ENCODE data around the gene ATP5MC2.
A peak's percentile ranks its signal among the peaks of the same experiment; 100 is the strongest.

Gene ATP5MC2

DNA sequence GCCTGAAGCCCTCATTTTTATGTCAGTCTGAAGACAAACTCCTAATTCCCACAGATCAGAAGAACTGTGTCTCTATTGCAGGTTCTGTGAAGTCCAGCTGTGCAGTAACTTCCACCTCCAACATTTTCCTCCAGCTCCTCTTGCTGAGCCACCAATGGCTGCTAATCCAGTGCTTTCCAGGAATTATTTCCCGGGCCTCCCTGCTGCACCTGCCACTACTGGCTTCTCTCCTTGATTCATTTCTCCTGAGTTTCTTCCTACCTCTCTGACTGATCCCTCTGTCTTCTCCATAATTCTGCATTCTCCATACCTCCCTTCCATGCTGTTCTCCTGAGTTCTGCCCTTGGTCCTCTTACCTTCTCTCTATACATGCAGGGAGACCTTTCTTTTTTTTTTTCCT lies 30.2 kb upstream of the ATP5MC2 start:
- Histone ChIP-seq H3K4me1 (ENCODE audit: insufficient read depth, low read length) (peaks cover 4% of the 10 kb centered on the region; the same call in 1 of the 2 replicates), H3K27ac (ENCODE audit: low read length) (no peak overlapping the region), H3K27me3 (ENCODE audit: insufficient read depth, low read length) (peaks cover 51% of the 10 kb centered on the region), H3K9me3 (ENCODE audit: insufficient read depth, low read depth, low read length) (no peaks in the 10 kb centered on the region), H3K4me3 (ENCODE audit: low read length) (no peak overlapping the region), H3K9ac (ENCODE audit: low read depth, low read length) (no peak overlapping the region), H3K36me3 (ENCODE audit: insufficient read depth, low read depth, low read length) (no peaks in the 10 kb centered on the region)

DNA sequence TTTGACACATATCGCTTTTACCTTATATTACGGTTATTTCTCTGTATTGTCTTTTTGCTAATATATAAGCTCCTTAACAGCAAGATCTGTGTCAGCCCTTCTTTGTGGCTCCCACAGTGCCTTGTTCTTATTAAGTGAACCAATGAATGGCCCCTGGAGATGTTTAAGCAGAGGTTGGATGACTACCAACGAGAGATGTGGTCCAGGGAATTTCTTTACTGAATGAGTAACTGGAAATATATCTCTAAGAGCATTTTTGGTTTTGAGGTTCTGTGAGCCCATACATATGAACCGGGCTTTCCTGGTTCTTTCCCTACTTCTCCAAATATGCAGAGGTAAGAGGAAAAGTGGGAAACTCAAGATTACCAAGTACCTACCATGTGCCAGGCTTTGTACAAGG lies 27.9 kb upstream of the ATP5MC2 start:
- Histone ChIP-seq H3K4me1 (ENCODE audit: insufficient read depth, low read length) (peaks cover 4% of the 10 kb centered on the region; the same call in 1 of the 2 replicates), H3K9ac (ENCODE audit: low read depth, low read length) (no peak overlapping the region), H3K27ac (ENCODE audit: low read length) (no peak overlapping the region), H3K27me3 (ENCODE audit: insufficient read depth, low read length) (peaks cover 54% of the 10 kb centered on the region), H3K4me3 (ENCODE audit: low read length) (no peak overlapping the region), H3K9me3 (ENCODE audit: insufficient read depth, low read depth, low read length) (no peaks in the 10 kb centered on the region), H3K36me3 (ENCODE audit: insufficient read depth, low read depth, low read length) (no peaks in the 10 kb centered on the region)

DNA sequence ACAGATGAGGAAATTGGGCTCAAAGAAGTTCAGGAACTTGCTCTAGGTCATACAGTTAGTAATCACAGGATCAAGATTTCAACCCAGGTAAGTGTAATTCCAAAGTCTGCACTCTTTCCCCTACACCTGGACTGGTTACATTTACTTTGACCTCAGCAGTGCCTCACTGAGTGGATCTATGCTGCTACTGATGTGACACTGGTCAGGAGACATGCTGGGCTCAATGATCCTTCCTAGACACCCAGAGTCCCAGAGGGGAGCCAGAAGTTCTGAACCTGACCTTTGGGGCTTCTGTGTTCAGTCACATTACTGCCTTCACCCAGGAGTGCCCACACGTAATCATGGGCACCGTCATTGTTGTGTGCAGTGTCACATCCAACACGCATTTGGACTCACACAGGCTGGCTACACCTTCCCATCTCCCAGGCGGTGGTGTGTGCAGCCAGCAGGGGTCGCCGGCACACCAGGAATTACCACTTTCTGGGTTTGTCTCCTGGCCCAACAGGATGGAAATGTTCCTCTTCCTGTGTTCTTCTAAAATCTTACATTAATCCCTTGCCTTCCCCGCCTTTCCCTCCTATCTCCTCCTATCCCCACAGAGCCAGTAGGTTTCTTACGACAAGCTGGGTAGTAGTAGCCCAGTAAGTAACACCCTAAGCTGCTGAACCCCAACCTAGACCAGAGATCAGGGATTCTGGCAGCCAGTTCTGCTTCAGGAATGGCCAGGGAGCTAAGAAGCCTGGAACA lies 25.8 kb upstream of the ATP5MC2 start:
- Histone ChIP-seq H3K9ac (ENCODE audit: low read depth, low read length) (no peak overlapping the region), H3K4me3 (ENCODE audit: low read length) (no peak overlapping the region), H3K27me3 (ENCODE audit: insufficient read depth, low read length) (peaks cover 71% of the 10 kb centered on the region)

DNA sequence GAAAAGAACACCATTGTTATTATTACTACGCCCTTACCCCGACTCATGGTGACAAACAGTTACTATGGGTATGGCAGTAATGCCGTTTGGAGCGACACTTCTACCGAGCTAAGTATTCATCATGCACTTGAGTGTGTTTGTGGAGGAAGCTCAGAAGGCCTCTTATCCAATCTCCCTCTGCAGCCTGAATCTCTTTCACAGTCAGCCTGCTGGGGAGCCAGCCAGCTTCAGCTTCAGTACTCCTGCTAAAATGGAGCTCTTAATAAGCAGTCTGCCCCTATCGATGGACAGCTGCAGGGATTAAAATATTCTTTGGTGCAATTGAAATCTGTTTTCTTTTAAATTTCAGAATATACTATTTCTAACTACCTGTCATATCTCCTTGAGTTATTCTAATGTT lies 24.7 kb upstream of the ATP5MC2 start:
- Histone ChIP-seq H3K27ac (ENCODE audit: low read length) (no peak overlapping the region), H3K27me3 (ENCODE audit: insufficient read depth, low read length) (peaks cover 82% of the 10 kb centered on the region), H3K4me3 (ENCODE audit: low read length) (no peak overlapping the region), H3K36me3 (ENCODE audit: insufficient read depth, low read depth, low read length) (no peaks in the 10 kb centered on the region), H3K9ac (ENCODE audit: low read depth, low read length) (no peak overlapping the region), H3K4me1 (ENCODE audit: insufficient read depth, low read length) (peaks cover 16% of the 10 kb centered on the region; the same call in 1 of the 2 replicates), H3K9me3 (ENCODE audit: insufficient read depth, low read depth, low read length) (no peaks in the 10 kb centered on the region)

More for the DNA sequence above, 25.8 kb upstream of the ATP5MC2 start:
- H3K9me3 ChIP-seq (ENCODE audit: insufficient read depth, low read depth, low read length): no peaks in the 10 kb centered on the region
- H3K27ac ChIP-seq (ENCODE audit: low read length): no peak overlapping the region
- H3K4me1 ChIP-seq (ENCODE audit: insufficient read depth, low read length): peaks cover 8% of the 10 kb centered on the region; the same call in 1 of the 2 replicates
- no peaks in the 10 kb centered on the region for H3K36me3 ChIP-seq (ENCODE audit: insufficient read depth, low read depth, low read length)

- Histone ChIP-seq H3K27me3 (ENCODE audit: insufficient read depth, low read length) (peaks cover 91% of the 10 kb centered on the region), H3K9ac (ENCODE audit: low read depth, low read length) (no peak overlapping the region), H3K36me3 (ENCODE audit: insufficient read depth, low read depth, low read length) (no peaks in the 10 kb centered on the region), H3K4me1 (ENCODE audit: insufficient read depth, low read length) (peaks cover 16% of the 10 kb centered on the region; the same call in 1 of the 2 replicates), H3K4me3 (ENCODE audit: low read length) (no peak overlapping the region), H3K27ac (ENCODE audit: low read length) (no peak overlapping the region), H3K9me3 (ENCODE audit: insufficient read depth, low read depth, low read length) (no peaks in the 10 kb centered on the region)
These were observed 23.8 kb upstream of the ATP5MC2 start for GRCh38 chr12:53699678-53700025.

GRCh38 chr12:53698948-53699677 lies 23.2 kb upstream of the ATP5MC2 start:
- Histone ChIP-seq H3K27ac (ENCODE audit: low read length) (no peak overlapping the region), H3K9me3 (ENCODE audit: insufficient read depth, low read depth, low read length) (no peaks in the 10 kb centered on the region), H3K4me3 (ENCODE audit: low read length) (no peak overlapping the region), H3K9ac (ENCODE audit: low read depth, low read length) (no peak overlapping the region), H3K27me3 (ENCODE audit: insufficient read depth, low read length) (peaks cover 91% of the 10 kb centered on the region), H3K36me3 (ENCODE audit: insufficient read depth, low read depth, low read length) (no peaks in the 10 kb centered on the region), H3K4me1 (ENCODE audit: insufficient read depth, low read length) (peaks cover 21% of the 10 kb centered on the region; the same call in 1 of the 2 replicates)

GRCh38 chr12:53696655-53697331 lies 20.9 kb upstream of the ATP5MC2 start:
- peaks cover 84% of the 10 kb centered on the region for H3K27me3 ChIP-seq (ENCODE audit: insufficient read depth, low read length)
- peaks cover 19% of the 10 kb centered on the region; the same call in 1 of the 2 replicates for H3K4me1 ChIP-seq (ENCODE audit: insufficient read depth, low read length)
- peak overlapping the region; percentile 65; the same call in 1 of the 2 replicates for H3K9ac ChIP-seq (ENCODE audit: low read depth, low read length)
- no peaks in the 10 kb centered on the region for H3K36me3 ChIP-seq (ENCODE audit: insufficient read depth, low read depth, low read length)
- no peaks in the 10 kb centered on the region for H3K9me3 ChIP-seq (ENCODE audit: insufficient read depth, low read depth, low read length)
- H3K27ac ChIP-seq (ENCODE audit: low read length): no peak overlapping the region
- H3K4me3 ChIP-seq (ENCODE audit: low read length): peak overlapping the region; percentile 64

DNA sequence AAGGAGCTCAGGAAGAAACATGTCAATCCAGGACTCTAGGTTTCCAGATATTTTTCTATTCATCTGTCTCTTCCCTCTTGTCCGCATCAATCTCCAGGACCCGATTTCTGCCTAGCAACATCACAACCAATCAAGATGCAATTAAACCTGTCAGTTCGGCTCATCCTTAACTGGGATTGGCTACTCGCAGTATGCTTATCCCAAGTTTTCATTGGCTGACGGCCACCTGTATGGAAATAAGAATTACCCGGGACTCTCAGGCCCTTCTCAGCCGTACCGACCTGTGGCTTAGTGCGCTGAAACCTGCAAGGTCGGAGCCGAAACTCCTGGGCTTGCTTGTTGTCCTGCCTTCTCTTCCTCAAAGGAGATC lies 20.4 kb upstream of the ATP5MC2 start:
- no peaks in the 10 kb centered on the region for H3K36me3 ChIP-seq (ENCODE audit: insufficient read depth, low read depth, low read length)
- no peaks in the 10 kb centered on the region for H3K9me3 ChIP-seq (ENCODE audit: insufficient read depth, low read depth, low read length)
- peak overlapping the region; percentile 64 for H3K4me3 ChIP-seq (ENCODE audit: low read length)
- peaks cover 19% of the 10 kb centered on the region; the same call in 1 of the 2 replicates for H3K4me1 ChIP-seq (ENCODE audit: insufficient read depth, low read length)
- H3K27me3 ChIP-seq (ENCODE audit: insufficient read depth, low read length): peaks cover 80% of the 10 kb centered on the region
- H3K27ac ChIP-seq (ENCODE audit: low read length): no peak overlapping the region
- peak overlapping the region; percentile 65; the same call in 1 of the 2 replicates for H3K9ac ChIP-seq (ENCODE audit: low read depth, low read length)

- Histone ChIP-seq H3K4me1 (ENCODE audit: insufficient read depth, low read length) (peaks cover 19% of the 10 kb centered on the region; the same call in 1 of the 2 replicates), H3K9ac (ENCODE audit: low read depth, low read length) (peak overlapping the region; percentile 46; the same call in 1 of the 2 replicates), H3K36me3 (ENCODE audit: insufficient read depth, low read depth, low read length) (no peaks in the 10 kb centered on the region), H3K27ac (ENCODE audit: low read length) (no peak overlapping the region), H3K4me3 (ENCODE audit: low read length) (peak overlapping the region; percentile 64), H3K9me3 (ENCODE audit: insufficient read depth, low read depth, low read length) (no peaks in the 10 kb centered on the region), H3K27me3 (ENCODE audit: insufficient read depth, low read length) (peaks cover 71% of the 10 kb centered on the region)
These were observed 19.6 kb upstream of the ATP5MC2 start for GRCh38 chr12:53695152-53696145.

GRCh38 chr12:53694756-53695151 lies 18.9 kb upstream of the ATP5MC2 start:
- peaks cover 64% of the 10 kb centered on the region for H3K27me3 ChIP-seq (ENCODE audit: insufficient read depth, low read length)
- peaks cover 19% of the 10 kb centered on the region; the same call in 1 of the 2 replicates for H3K4me1 ChIP-seq (ENCODE audit: insufficient read depth, low read length)
- no peak overlapping the region; the same call in 1 of the 2 replicates for H3K9ac ChIP-seq (ENCODE audit: low read depth, low read length)
- H3K36me3 ChIP-seq (ENCODE audit: insufficient read depth, low read depth, low read length): no peaks in the 10 kb centered on the region
- no peaks in the 10 kb centered on the region for H3K9me3 ChIP-seq (ENCODE audit: insufficient read depth, low read depth, low read length)
- H3K4me3 ChIP-seq (ENCODE audit: low read length): peak overlapping the region; percentile 64
- no peak overlapping the region for H3K27ac ChIP-seq (ENCODE audit: low read length)

DNA sequence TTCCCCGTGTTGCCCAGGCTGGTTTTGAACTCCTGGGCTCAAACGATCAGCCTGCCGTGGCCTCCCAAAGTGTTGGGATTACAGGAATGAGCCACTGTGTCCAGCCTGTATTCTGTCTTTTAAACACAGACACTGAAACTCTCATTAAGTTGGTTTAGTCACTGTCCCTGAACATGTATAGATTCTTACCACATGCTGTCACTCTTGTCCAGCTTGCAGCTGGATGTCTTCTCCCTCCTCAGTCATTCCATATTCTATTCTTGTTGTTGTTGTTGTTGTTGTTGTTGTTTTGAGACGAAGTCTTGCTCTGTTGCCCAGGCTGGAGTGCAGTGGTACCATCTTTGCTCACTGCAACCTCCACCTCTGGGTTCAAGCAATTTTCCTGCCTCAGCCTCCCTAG lies 12.3 kb upstream of the ATP5MC2 start:
- Histone ChIP-seq H3K4me1 (ENCODE audit: insufficient read depth, low read length) (0 out of 2 replicates have a peak, but pooled peaks cover 4% of the 10 kb centered on the region), H3K27me3 (ENCODE audit: insufficient read depth, low read length) (no peaks in the 10 kb centered on the region), H3K36me3 (ENCODE audit: insufficient read depth, low read depth, low read length) (no peaks in the 10 kb centered on the region), H3K9ac (ENCODE audit: low read depth, low read length) (no peak overlapping the region), H3K27ac (ENCODE audit: low read length) (no peak overlapping the region), H3K4me3 (ENCODE audit: low read length) (no peak overlapping the region), H3K9me3 (ENCODE audit: insufficient read depth, low read depth, low read length) (no peaks in the 10 kb centered on the region)

Measured in iPS-20b (cell line).